HFF-Myc (cell line): ENCODE data around the gene SBK2.
A peak's percentile ranks its signal among the peaks of the same experiment; 100 is the strongest.

Experiments
- DNase-seq: peaks from one replicate; pipeline ENCODE4 v3.0.0-alpha.2; 2011; ENCODE audit warnings: low read depth; ENCODE audit errors: extremely low read depth
- H3K4me3 ChIP-seq: replicated peaks from 2 replicates; pipeline ENCODE4 v1.5.1; 2011; ENCODE audit warnings: low read depth, mild to moderate bottlenecking, control low read depth, low read length
- CTCF ChIP-seq: IDR thresholded peaks from 2 replicates; pipeline ENCODE4 v1.5.1; 2012; ENCODE audit warnings: mild to moderate bottlenecking, low read depth, low read length, control low read depth; ENCODE audit errors: missing control alignments

Gene SBK2

GRCh38 chr19:55516878-55517620, 19.9 kb downstream of the SBK2 start:
- H3K4me3 ChIP-seq, result peak overlapping the region; percentile 24
- TF ChIP-seq CTCF, result peak; percentile 88
- peak; percentile 58 for DNase-seq

GRCh38 chr19:55508120-55508519, 28.8 kb downstream of the SBK2 start:
- DNase-seq, result no peak
- no peak overlapping the region for H3K4me3 ChIP-seq
- no peak for TF ChIP-seq CTCF

GRCh38 chr19:55504981-55505380, 32.0 kb downstream of the SBK2 start:
- no peak for DNase-seq
- no peak for TF ChIP-seq CTCF
- no peak overlapping the region for H3K4me3 ChIP-seq

- DNase-seq, result no peak
- no peak overlapping the region for H3K4me3 ChIP-seq
- no peak for TF ChIP-seq CTCF
Observed at GRCh38 chr19:55504252-55504603, 32.7 kb downstream of the SBK2 start.

GRCh38 chr19:55503502-55504251, 33.3 kb downstream of the SBK2 start:
- DNase-seq, result no peak
- peak; percentile 90 for TF ChIP-seq CTCF
- 0 out of 2 replicates have a peak overlapping the region, but pooled peaks have one; percentile 14 for H3K4me3 ChIP-seq

GRCh38 chr19:55503157-55503501, 33.8 kb downstream of the SBK2 start:
- TF ChIP-seq CTCF, result no peak
- no peak for DNase-seq
- H3K4me3 ChIP-seq, result no peak overlapping the region
